NB4 (cell line): ENCODE results near the gene TCF4.

Experiments
- CTCF ChIP-seq: IDR thresholded peaks from one replicate; pipeline ENCODE4 v1.5.1; 2012; ENCODE audit warnings: low read depth, low read length
- MAX ChIP-seq: IDR thresholded peaks from 2 replicates; pipeline ENCODE4 v1.6.1; 2011; ENCODE audit warnings: low read depth, low read length
- MYC ChIP-seq: IDR thresholded peaks from 2 replicates; pipeline ENCODE4 v1.6.1; 2011; ENCODE audit warnings: low read depth, low read length
- POLR2A ChIP-seq: IDR thresholded peaks from 2 replicates; pipeline ENCODE4 v1.6.1; 2011; ENCODE audit warnings: mild to moderate bottlenecking; ENCODE audit not compliant: insufficient read length; ENCODE audit errors: extremely low read depth

GRCh38 chr18:55248495-55248894 lies 339.5 kb downstream of the TCF4 start:
- TF ChIP-seq MAX (no peak), CTCF (no peak), MYC (no peak), POLR2A (no peak)
